Measurements from ENCODE around the gene VSTM2L. TPM values are rescaled to one million over a fixed set of nuclear protein-coding genes. Genes with fewer than 3 reads are reported as not detected.

VSTM2L gene
- total and polyA plus RNA-seq, 9 donors, result 0.12 to 23.0 (median 0.36) TPM; not detected in 2

DNA sequence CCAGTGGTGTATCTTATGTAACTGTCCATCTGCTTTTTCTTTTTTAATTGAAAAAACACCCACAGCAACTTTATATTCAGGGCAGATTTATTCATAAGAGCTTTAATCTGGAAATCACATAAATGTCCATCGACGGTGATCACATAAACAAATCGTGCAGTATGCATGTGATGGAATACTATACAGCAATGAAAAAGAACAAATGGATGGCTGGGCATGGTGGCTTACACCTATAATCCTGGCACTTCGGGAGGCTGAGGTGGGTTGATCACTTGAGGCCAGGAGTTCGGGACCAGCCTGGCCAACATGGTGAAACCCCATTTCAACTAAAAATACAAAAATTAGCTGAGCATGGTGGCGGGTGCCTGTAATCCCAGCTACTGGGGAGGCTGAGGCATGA, 39.1 kb downstream of the VSTM2L start:
- TF ChIP-seq POLR2A (IDR thresholded peaks at IDR 0.05) (no peak), EP300 (IDR thresholded peaks at IDR 0.05) (no peak)
- TF ChIP-seq, protein P1, sequence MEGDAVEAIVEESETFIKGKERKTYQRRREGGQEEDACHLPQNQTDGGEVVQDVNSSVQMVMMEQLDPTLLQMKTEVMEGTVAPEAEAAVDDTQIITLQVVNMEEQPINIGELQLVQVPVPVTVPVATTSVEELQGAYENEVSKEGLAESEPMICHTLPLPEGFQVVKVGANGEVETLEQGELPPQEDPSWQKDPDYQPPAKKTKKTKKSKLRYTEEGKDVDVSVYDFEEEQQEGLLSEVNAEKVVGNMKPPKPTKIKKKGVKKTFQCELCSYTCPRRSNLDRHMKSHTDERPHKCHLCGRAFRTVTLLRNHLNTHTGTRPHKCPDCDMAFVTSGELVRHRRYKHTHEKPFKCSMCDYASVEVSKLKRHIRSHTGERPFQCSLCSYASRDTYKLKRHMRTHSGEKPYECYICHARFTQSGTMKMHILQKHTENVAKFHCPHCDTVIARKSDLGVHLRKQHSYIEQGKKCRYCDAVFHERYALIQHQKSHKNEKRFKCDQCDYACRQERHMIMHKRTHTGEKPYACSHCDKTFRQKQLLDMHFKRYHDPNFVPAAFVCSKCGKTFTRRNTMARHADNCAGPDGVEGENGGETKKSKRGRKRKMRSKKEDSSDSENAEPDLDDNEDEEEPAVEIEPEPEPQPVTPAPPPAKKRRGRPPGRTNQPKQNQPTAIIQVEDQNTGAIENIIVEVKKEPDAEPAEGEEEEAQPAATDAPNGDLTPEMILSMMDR (IDR thresholded peaks at IDR 0.05), result no peak
- Histone ChIP-seq H3K27me3 (no peaks in the 10 kb centered on the region), H3K9me3 (no peaks in the 10 kb centered on the region), H3K27ac (no peak overlapping the region), H3K36me3 (no peaks in the 10 kb centered on the region), H3K4me3 (no peak overlapping the region), H3K4me1 (ENCODE audit: insufficient read depth) (no peaks in the 10 kb centered on the region)
- intact Hi-C loops (cut with DNase I), result no loop called here
- WGBS, 3 donors, result 94 to 96% (median 95%) methylated on average over 6 of the region's 6 CpGs
- no peak for DNase-seq

DNA sequence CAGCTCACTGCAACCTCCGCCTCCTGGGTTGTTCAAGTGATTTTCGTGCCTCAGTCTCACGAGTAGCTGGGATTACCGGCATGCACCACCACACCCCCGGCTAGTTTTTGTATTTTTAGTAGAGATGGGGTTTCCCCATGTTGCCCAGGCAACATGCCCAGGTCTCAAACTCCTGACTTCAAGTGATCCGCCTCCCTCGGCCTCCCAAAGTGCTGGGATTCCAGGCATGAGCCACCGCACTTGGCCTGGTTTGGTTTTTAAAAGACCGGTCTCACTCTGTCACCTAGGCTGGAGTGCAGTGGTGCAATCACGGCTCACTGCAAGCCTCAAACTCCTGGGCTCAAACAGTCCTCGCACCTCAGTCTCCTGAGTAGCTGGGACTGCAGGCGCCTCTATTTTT, 40.1 kb downstream of the VSTM2L start:
- H3K4me3 ChIP-seq, result no peak overlapping the region
- H3K9me3 ChIP-seq, result no peaks in the 10 kb centered on the region
- no peaks in the 10 kb centered on the region for H3K36me3 ChIP-seq
- WGBS, 3 donors, result 74 to 82% (median 77%) methylated on average over 12 of the region's 12 CpGs
- intact Hi-C loops (cut with DNase I), result no loop called here
- no peaks in the 10 kb centered on the region for H3K27me3 ChIP-seq
- no peak for DNase-seq
- no peak overlapping the region for H3K27ac ChIP-seq
- TF ChIP-seq POLR2A (IDR thresholded peaks at IDR 0.05), result no peak
- no peaks in the 10 kb centered on the region for H3K4me1 ChIP-seq (ENCODE audit: insufficient read depth)

DNA sequence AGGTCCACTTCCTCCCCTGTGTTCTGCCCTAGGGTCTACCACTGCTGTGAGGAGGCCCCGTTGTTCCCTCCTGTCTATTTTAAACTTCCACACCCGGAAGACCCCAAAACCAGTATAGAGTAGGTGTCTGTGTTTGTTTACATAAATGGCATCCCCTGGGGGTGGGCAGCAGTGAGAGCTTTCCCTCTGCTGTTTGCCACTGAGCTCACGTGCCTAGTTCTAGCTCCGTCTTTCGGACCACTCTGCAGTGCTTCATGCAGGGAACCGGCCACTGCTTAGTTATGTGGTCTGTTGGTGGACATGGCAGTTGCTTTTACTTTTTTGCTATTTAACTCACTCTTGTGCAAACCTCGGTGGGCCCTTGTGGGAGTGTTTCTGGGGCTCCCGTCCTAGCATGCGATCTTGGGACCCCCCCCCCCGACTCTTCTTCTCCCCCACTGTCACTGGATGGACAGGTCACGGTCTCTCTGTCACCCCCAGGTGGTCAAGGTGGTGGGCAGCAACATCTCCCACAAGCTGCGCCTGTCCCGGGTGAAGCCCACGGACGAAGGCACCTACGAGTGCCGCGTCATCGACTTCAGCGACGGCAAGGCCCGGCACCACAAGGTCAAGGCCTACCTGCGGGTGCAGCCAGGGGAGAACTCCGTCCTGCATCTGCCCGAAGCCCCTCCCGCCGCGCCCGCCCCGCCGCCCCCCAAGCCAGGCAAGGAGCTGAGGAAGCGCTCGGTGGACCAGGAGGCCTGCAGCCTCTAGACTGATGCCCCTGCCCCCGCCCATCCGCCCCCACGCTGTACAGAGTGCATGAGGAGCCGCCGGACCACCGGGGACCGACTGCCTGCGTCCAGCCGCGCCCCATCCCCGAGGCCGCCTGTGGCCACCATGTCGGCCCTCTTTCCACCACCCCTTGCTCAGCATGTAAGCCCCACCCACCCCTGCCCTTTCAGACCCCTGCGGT, 40.9 kb downstream of the VSTM2L start:
- H3K27me3 ChIP-seq, result no peaks in the 10 kb centered on the region
- H3K4me1 ChIP-seq (ENCODE audit: insufficient read depth), result no peaks in the 10 kb centered on the region
- H3K27ac ChIP-seq, result no peak overlapping the region
- intact Hi-C loops (cut with DNase I), result no loop called here
- no peaks in the 10 kb centered on the region for H3K36me3 ChIP-seq
- no peak overlapping the region for H3K4me3 ChIP-seq
- H3K9me3 ChIP-seq, result no peaks in the 10 kb centered on the region
- WGBS, 3 donors, result 71 to 83% (median 72%) methylated on average over 35 to 47 of the region's 47 CpGs
- no peak for DNase-seq
- TF ChIP-seq, protein P1 (IDR thresholded peaks at IDR 0.05), result no peak
- TF ChIP-seq EP300 (IDR thresholded peaks at IDR 0.05) (no peak), POLR2A (IDR thresholded peaks at IDR 0.05) (no peak)

DNA sequence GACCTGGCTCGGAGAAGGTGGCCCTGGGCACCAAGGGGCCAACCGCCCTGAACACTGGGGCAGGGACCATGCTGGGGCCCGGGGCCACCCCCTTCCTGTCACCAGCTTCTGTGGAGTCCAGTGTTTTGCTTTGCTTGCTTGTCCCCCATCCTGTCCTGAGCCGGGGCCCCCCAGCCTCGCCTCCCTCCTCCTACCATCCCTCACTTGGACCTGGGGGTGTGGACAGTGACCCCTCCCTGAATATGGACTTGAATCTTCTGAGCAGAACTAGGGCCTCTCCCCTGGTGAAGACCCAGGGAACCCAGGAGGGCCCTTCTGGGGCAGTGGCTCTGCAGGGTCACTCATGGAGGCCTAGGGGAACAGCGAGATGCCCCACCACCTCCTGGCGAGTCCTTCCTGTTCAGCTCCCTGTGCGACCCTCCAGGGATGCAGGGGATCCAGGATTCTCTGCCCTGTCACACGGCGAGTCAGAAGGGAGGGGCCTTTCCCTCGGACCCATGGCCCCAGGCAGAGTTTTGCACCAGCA, 41.6 kb downstream of the VSTM2L start:
- H3K36me3 ChIP-seq, result no peaks in the 10 kb centered on the region
- no peak overlapping the region for H3K27ac ChIP-seq
- H3K4me1 ChIP-seq (ENCODE audit: insufficient read depth), result no peaks in the 10 kb centered on the region
- TF ChIP-seq EP300 (IDR thresholded peaks at IDR 0.05) (no peak), POLR2A (IDR thresholded peaks at IDR 0.05) (no peak)
- TF ChIP-seq, protein P1 (IDR thresholded peaks at IDR 0.05), result no peak
- no peak for DNase-seq
- no peaks in the 10 kb centered on the region for H3K27me3 ChIP-seq
- intact Hi-C loops (cut with DNase I), result no loop called here
- H3K9me3 ChIP-seq, result no peaks in the 10 kb centered on the region
- no peak overlapping the region for H3K4me3 ChIP-seq
- WGBS, 3 donors, result 68 to 81% (median 80%) methylated on average over 9 to 11 of the region's 11 CpGs

DNA sequence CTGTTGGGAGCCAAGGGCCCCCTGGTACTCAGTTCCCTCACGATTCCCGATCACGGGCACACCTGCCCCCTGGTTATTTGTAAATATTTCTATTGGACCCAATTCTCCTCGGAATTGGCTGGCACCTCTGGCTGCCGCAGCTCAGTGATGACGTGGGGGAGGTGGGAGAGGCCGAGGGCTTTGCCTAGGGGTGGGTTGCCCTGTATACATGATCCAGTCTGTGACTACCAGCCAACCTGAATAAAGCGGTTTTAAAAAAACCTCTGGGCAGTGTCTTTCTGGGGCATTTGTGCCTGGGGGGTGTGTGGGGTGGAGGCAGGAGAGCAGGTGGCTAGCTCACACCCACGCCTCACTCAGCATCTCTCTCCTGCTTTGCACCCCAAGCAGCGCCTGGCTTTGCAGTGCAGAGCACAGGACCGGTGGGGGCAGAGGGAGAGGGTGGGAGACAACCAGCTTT, 42.2 kb downstream of the VSTM2L start:
- DNase-seq, result no peak
- H3K36me3 ChIP-seq, result no peaks in the 10 kb centered on the region
- WGBS, 3 donors, result 26 to 44% (median 34%) methylated on average over 11 of the region's 11 CpGs

More for the DNA sequence above, 42.2 kb downstream of the VSTM2L start:
- no peaks in the 10 kb centered on the region for H3K9me3 ChIP-seq
- H3K4me1 ChIP-seq (ENCODE audit: insufficient read depth), result no peaks in the 10 kb centered on the region
- TF ChIP-seq EP300 (IDR thresholded peaks at IDR 0.05) (no peak), POLR2A (IDR thresholded peaks at IDR 0.05) (no peak)
- no peak overlapping the region for H3K27ac ChIP-seq
- H3K4me3 ChIP-seq, result no peak overlapping the region
- intact Hi-C loops (cut with DNase I), result no loop called here
- H3K27me3 ChIP-seq, result no peaks in the 10 kb centered on the region
